ENCODE measurements around the gene GRIN2A.

DNA sequence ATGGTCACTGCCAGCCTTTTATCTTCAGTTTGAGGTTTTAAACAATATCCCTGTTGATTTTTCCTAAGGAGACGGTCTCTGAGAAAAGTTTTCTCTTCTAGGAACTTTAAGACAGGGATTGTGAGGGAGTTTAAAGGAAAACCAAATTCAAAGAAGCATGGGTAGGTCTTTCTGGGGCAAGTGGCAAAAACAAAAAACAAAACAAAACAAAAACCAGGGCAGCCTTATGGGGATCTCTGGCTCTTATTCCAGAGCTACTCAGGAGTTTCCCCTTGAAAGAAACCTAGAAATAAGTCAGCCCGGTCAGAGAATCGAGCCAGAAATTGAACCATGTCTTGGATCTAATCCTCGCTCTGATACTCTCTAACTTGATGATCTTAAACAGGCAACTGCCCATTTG lies 424.5 kb downstream of the GRIN2A start:
- no peak for TF ChIP-seq CTCF (IDR thresholded peaks at IDR 0.05; ENCODE audit: low read length)
- TF ChIP-seq EZH2 (optimal IDR thresholded peaks at IDR 0.05; ENCODE audit: low read depth, low read length), result no peak
- no peak for TF ChIP-seq EZH2phosphoT487 (IDR thresholded peaks at IDR 0.05; ENCODE audit: low read length)
